Large intestine (tissue), 3 donors: ENCODE data around the gene FCHSD2. TPM values are rescaled to one million over a fixed set of nuclear protein-coding genes. Genes with fewer than 3 reads are reported as not detected.
"Not testable (repeated sequence)": the region's sequence is repeated elsewhere in the genome, so short reads cannot be mapped to it uniquely, and the experiment has no call there.

Experiments used
- DNase-seq, 2 donors: peaks; one replicate each; pipeline versions ENCODE4 v3.0.0 to v3.0.0-alpha.2; 2013
- H3K27ac ChIP-seq: one replicate; pipeline ENCODE4 v1.5.1; 2013; ENCODE audit warnings: low read length
- H3K27me3 ChIP-seq: 2 replicates; pipeline ENCODE4 v1.6.1; 2013; ENCODE audit warnings: low read length; ENCODE audit not compliant: control insufficient read depth, insufficient read depth
- H3K36me3 ChIP-seq: 2 replicates; pipeline ENCODE4 v1.6.1; 2013; ENCODE audit warnings: low read length; ENCODE audit not compliant: control insufficient read depth, insufficient read depth
- H3K4me1 ChIP-seq: one replicate; pipeline ENCODE4 v1.6.1; 2013; ENCODE audit warnings: low read length; ENCODE audit not compliant: control insufficient read depth, insufficient read depth
- H3K4me3 ChIP-seq: one replicate; pipeline ENCODE4 v1.5.1; 2013; ENCODE audit warnings: low read length
- H3K9me3 ChIP-seq: one replicate; pipeline ENCODE4 v1.6.1; 2013; ENCODE audit warnings: mild to moderate bottlenecking, low read depth, low read length, moderate library complexity; ENCODE audit not compliant: control insufficient read depth
- WGBS: methylation state at CpG from one replicate; pipeline ENCODE4 v1.1.5; 2013; ENCODE audit warnings: low lambda C conversion rate; ENCODE audit not compliant: insufficient coverage; 5-methylcytosine and 5-hydroxymethylcytosine counted together
- polyA plus RNA-seq: library from polyadenylated mRNA; unstranded; fragments of 120-200 nt; gene quantifications from one replicate; pipeline ENCODE4 v1.2.1, GENCODE V29; 2013

Gene FCHSD2
- polyA plus RNA-seq, 1 donor, result 23.4 TPM

- no peak overlapping the region for H3K4me3 ChIP-seq
- H3K9me3 ChIP-seq, result no peaks in the 10 kb centered on the region
- DNase-seq, result no peak
- no CpG with 5 or more reads among the region's 3 CpGs for WGBS
- no peaks in the 10 kb centered on the region for H3K4me1 ChIP-seq
- no peaks in the 10 kb centered on the region for H3K27me3 ChIP-seq
- H3K27ac ChIP-seq, result no peak overlapping the region
- peaks cover 6% of the 10 kb centered on the region for H3K36me3 ChIP-seq
Measured at GRCh38 chr11:72984453-72985077, 157.6 kb downstream of the FCHSD2 start.

- DNase-seq, result no peak
- no peaks in the 10 kb centered on the region for H3K4me1 ChIP-seq
- no peaks in the 10 kb centered on the region for H3K27me3 ChIP-seq
- 90% methylated on average over 2 of the region's 2 CpGs for WGBS
- no peak overlapping the region for H3K4me3 ChIP-seq
- peaks cover 8% of the 10 kb centered on the region for H3K36me3 ChIP-seq
- H3K9me3 ChIP-seq, result no peaks in the 10 kb centered on the region
- no peak overlapping the region for H3K27ac ChIP-seq
Measured at GRCh38 chr11:72983560-72983959, 158.6 kb downstream of the FCHSD2 start.

- Histone ChIP-seq H3K4me1 (no peaks in the 10 kb centered on the region), H3K27ac (no peak overlapping the region), H3K27me3 (no peaks in the 10 kb centered on the region), H3K4me3 (no peak overlapping the region), H3K36me3 (peaks cover 10% of the 10 kb centered on the region), H3K9me3 (no peaks in the 10 kb centered on the region)
- 65% methylated on average over 2 of the region's 3 CpGs for WGBS
- DNase-seq, result no peak
Measured at GRCh38 chr11:72981971-72982685, 160.0 kb downstream of the FCHSD2 start.

GRCh38 chr11:72981080-72981479 is 161.0 kb downstream of the FCHSD2 start:
- H3K4me1 ChIP-seq, result no peaks in the 10 kb centered on the region
- no peak for DNase-seq
- H3K36me3 ChIP-seq, result peaks cover 10% of the 10 kb centered on the region
- no CpG with 5 or more reads among the region's 1 CpG for WGBS
- no peak overlapping the region for H3K27ac ChIP-seq
- no peaks in the 10 kb centered on the region for H3K27me3 ChIP-seq
- no peak overlapping the region for H3K4me3 ChIP-seq
- no peaks in the 10 kb centered on the region for H3K9me3 ChIP-seq

- H3K4me1 ChIP-seq, H3K27ac ChIP-seq, H3K27me3 ChIP-seq, H3K36me3 ChIP-seq, H3K9me3 ChIP-seq, DNase-seq, H3K4me3 ChIP-seq: not testable (repeated sequence)
- WGBS, result no CpG with 5 or more reads among the region's 2 CpGs
Measured at GRCh38 chr11:72977782-72978181, 164.3 kb downstream of the FCHSD2 start.

- not testable (repeated sequence) for H3K4me1 ChIP-seq, H3K27ac ChIP-seq, DNase-seq, H3K9me3 ChIP-seq, H3K27me3 ChIP-seq, H3K4me3 ChIP-seq
- no CpG with 5 or more reads among the region's 1 CpG for WGBS
- H3K36me3 ChIP-seq, result peaks cover 11% of the 10 kb centered on the region
Measured at GRCh38 chr11:72976522-72976892, 165.6 kb downstream of the FCHSD2 start.

GRCh38 chr11:72975778-72976521 is 166.2 kb downstream of the FCHSD2 start:
- H3K27me3 ChIP-seq, result no peaks in the 10 kb centered on the region

GRCh38 chr11:72974487-72975205 is 167.5 kb downstream of the FCHSD2 start:
- no peak overlapping the region for H3K4me3 ChIP-seq
- WGBS, result 89% methylated on average over 2 of the region's 3 CpGs
- H3K27me3 ChIP-seq, result no peaks in the 10 kb centered on the region
- H3K9me3 ChIP-seq, result peaks cover 4% of the 10 kb centered on the region
- H3K27ac ChIP-seq, result no peak overlapping the region
- H3K36me3 ChIP-seq, result peaks cover 10% of the 10 kb centered on the region
- peaks cover 3% of the 10 kb centered on the region for H3K4me1 ChIP-seq
- no peak for DNase-seq

More at GRCh38 chr11:72975778-72976521, 166.2 kb downstream of the FCHSD2 start:
- H3K9me3 ChIP-seq, result peaks cover 4% of the 10 kb centered on the region
- H3K36me3 ChIP-seq, result peaks cover 11% of the 10 kb centered on the region
- H3K4me1 ChIP-seq, result peaks cover 3% of the 10 kb centered on the region
- H3K4me3 ChIP-seq, result no peak overlapping the region
- H3K27ac ChIP-seq, result no peak overlapping the region
- WGBS, result 80% methylated on average over 1 of the region's 3 CpGs
- no peak for DNase-seq

- Histone ChIP-seq H3K9me3 (peaks cover 4% of the 10 kb centered on the region), H3K4me3 (no peak overlapping the region), H3K27ac (no peak overlapping the region), H3K4me1 (peaks cover 3% of the 10 kb centered on the region), H3K36me3 (peaks cover 5% of the 10 kb centered on the region), H3K27me3 (no peaks in the 10 kb centered on the region)
- 100% methylated on average over 1 of the region's 6 CpGs for WGBS
- no peak for DNase-seq
Measured at GRCh38 chr11:72972496-72973128, 169.5 kb downstream of the FCHSD2 start.
